ENCODE data around the gene FSTL1.

Gene FSTL1

GRCh38 chr3:120428924-120429323, 21.9 kb downstream of the FSTL1 start:
- no peak for TF ChIP-seq CTCF (IDR thresholded peaks at IDR 0.05; ENCODE audit: low read depth, low read length, missing control alignments)
- DNase-seq (ENCODE audit: low read depth), result no peak

GRCh38 chr3:120427201-120427600, 23.6 kb downstream of the FSTL1 start:
- DNase-seq (ENCODE audit: low read depth), result no peak
- H3K4me3 ChIP-seq (ENCODE audit: low read depth, low read length), result no peak overlapping the region
- no peak for TF ChIP-seq CTCF (IDR thresholded peaks at IDR 0.05; ENCODE audit: low read depth, low read length, missing control alignments)

More at GRCh38 chr3:120428924-120429323, 21.9 kb downstream of the FSTL1 start:
- no peak overlapping the region for H3K4me3 ChIP-seq (ENCODE audit: low read depth, low read length)

- H3K4me3 ChIP-seq (ENCODE audit: low read depth, low read length), result no peak overlapping the region
- TF ChIP-seq CTCF (IDR thresholded peaks at IDR 0.05; ENCODE audit: low read depth, low read length, missing control alignments), result no peak
- DNase-seq (ENCODE audit: low read depth), result no peak
Measured at GRCh38 chr3:120425572-120426250, 25.1 kb downstream of the FSTL1 start.

GRCh38 chr3:120424976-120425570, 25.7 kb downstream of the FSTL1 start:
- H3K4me3 ChIP-seq (ENCODE audit: low read depth, low read length), result no peak overlapping the region
- no peak for TF ChIP-seq CTCF (IDR thresholded peaks at IDR 0.05; ENCODE audit: low read depth, low read length, missing control alignments)
- no peak for DNase-seq (ENCODE audit: low read depth)

- H3K4me3 ChIP-seq (ENCODE audit: low read depth, low read length), result no peak overlapping the region
- no peak for TF ChIP-seq CTCF (IDR thresholded peaks at IDR 0.05; ENCODE audit: low read depth, low read length, missing control alignments)
- DNase-seq (ENCODE audit: low read depth), result no peak
Measured at GRCh38 chr3:120424506-120424905, 26.3 kb downstream of the FSTL1 start.

GRCh38 chr3:120423432-120423831, 27.4 kb downstream of the FSTL1 start:
- no peak overlapping the region for H3K4me3 ChIP-seq (ENCODE audit: low read depth, low read length)
- TF ChIP-seq CTCF (IDR thresholded peaks at IDR 0.05; ENCODE audit: low read depth, low read length, missing control alignments), result no peak
- no peak for DNase-seq (ENCODE audit: low read depth)

- no peak overlapping the region for H3K4me3 ChIP-seq (ENCODE audit: low read depth, low read length)
- DNase-seq (ENCODE audit: low read depth), result no peak
- no peak for TF ChIP-seq CTCF (IDR thresholded peaks at IDR 0.05; ENCODE audit: low read depth, low read length, missing control alignments)
Measured at GRCh38 chr3:120421926-120422325, 28.9 kb downstream of the FSTL1 start.

All from GM12864 (cell line).